LNCAP (cell line): Measurements from ENCODE around the gene STMP1.

ENCODE experiments used
- CTCF ChIP-seq: fragments of 450-650 bp; IDR thresholded peaks from 2 replicates; pipeline ENCODE4 v1.5.1; 2017; ENCODE audit warnings: mild to moderate bottlenecking

STMP1 gene

GRCh38 chr7:135719688-135720087, 57.4 kb downstream of the STMP1 start:
- TF ChIP-seq CTCF = no peak

GRCh38 chr7:135721198-135721820, 59.0 kb downstream of the STMP1 start:
- TF ChIP-seq CTCF = no peak

GRCh38 chr7:135723411-135723810, 61.1 kb downstream of the STMP1 start:
- no peak for TF ChIP-seq CTCF
